CD4-positive, alpha-beta T cell treated with Interleukin-6 for 4 hours (primary cell): Measurements from ENCODE around the gene TUBB3.
"Not testable (repeated sequence)": the region's sequence is repeated elsewhere in the genome, so short reads cannot be mapped to it uniquely, and the experiment has no call there.

Experiments
- DNase-seq: peaks from one replicate; pipeline ENCODE4 v3.0.0-alpha.2; 2020; ENCODE audit warnings: mixed read lengths

The TUBB3 gene

GRCh38 chr16:89944773-89945172 lies 21.6 kb downstream of the TUBB3 start:
- no peak for DNase-seq

- no peak for DNase-seq
These were observed 22.5 kb downstream of the TUBB3 start for GRCh38 chr16:89945654-89946053.

DNA sequence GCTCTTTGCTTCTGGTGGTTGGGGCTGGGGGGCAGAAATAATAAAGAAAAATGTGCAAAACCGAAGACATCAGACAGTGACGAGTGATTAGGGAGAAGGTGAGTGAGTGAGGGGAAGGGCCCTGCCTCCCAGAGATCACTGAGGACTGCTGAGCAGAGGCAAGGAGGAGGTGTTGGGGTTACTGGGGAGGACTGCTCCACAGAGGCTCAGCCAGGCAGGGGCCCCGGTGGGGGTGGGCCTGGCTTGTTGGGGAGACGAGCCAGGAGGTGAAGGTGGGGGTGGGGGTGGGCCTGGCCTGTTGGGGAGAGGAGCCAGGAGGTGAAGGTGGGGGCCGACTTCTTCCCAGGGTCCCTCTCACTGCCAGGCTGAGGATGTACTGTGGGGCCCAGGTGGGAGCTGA lies 23.4 kb downstream of the TUBB3 start:
- no peak for DNase-seq

GRCh38 chr16:89949121-89949742 lies 26.1 kb downstream of the TUBB3 start:
- DNase-seq: no peak

- no peak for DNase-seq
These were observed 26.6 kb downstream of the TUBB3 start for GRCh38 chr16:89949756-89950155.

- DNase-seq: no peak
These were observed 28.4 kb downstream of the TUBB3 start for GRCh38 chr16:89951509-89951908.

DNA sequence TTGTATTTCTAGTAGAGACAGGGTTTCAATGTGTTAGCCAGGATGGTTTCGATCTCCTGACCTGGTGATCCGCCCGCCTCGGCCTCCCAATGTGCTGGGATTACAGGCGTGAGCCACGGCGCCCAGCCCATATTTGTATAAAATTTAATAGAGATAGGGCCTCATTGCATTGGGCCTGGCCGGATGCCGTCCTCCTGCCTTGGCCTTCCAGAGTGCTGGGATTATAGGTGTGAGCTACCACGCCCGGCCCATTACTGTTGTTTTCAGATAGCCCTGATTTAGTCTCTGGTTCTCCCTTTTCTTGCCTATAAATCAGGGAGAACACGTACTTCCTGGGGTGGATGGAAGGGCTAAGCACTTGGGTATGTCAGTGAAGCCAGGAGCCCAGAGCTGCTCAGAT lies 28.9 kb downstream of the TUBB3 start:
- no peak for DNase-seq

- no peak for DNase-seq
These were observed 29.4 kb downstream of the TUBB3 start for GRCh38 chr16:89952551-89952950.

DNA sequence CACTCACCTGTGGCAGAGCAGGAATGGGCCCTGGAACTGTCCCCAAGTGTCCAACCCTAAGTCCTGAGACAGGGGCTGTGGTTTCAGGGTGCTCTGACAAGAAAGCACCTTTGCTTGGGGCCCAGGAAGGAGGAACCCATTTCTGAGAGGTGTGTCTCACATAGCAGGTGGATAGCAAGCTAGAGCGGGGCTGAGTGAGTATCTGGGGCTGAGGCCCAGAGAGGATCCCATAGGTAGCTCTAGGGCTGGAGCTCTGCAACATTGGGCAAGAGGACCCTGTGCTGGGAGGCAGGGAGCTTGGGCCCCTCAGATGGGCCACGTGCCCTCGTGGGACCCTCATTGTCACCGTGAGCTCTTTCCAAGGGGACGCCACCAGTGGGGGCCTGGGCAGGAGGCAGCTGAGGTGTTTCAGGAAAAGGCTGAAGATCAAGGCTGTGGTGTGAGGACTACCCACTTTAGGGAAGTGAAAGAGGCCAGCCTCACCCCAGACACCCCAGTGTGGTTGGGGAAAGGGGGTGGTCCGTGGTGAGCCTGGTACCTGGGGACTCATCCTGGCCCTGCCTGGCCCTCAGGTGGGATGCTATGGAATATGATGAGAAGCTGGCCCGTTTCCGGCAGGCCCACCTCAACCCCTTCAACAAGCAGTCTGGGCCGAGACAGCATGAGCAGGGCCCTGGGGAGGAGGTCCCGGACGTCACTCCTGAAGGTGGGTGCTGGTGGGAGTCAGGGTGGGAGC lies 30.7 kb downstream of the TUBB3 start:
- no peak for DNase-seq

DNA sequence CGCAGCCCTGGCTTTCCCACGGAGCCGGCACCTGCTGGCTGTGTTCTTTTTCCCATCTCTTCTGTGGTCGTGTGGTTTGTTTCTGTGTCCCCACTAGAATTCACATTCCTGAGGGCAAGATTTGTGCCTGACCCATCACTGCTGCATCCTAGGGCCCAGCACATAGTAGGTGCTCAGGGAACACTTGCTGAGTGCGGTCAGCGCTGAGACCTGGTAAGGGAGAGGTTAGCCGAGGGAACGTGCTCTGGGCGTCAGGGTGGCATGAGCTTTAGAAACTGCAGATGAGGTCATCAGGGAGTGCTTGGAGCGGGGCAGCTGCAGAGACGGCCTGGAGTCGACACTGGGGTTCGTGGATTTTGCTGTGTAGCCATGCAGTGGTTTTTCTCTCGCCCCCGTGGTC lies 31.3 kb downstream of the TUBB3 start:
- DNase-seq: no peak

DNA sequence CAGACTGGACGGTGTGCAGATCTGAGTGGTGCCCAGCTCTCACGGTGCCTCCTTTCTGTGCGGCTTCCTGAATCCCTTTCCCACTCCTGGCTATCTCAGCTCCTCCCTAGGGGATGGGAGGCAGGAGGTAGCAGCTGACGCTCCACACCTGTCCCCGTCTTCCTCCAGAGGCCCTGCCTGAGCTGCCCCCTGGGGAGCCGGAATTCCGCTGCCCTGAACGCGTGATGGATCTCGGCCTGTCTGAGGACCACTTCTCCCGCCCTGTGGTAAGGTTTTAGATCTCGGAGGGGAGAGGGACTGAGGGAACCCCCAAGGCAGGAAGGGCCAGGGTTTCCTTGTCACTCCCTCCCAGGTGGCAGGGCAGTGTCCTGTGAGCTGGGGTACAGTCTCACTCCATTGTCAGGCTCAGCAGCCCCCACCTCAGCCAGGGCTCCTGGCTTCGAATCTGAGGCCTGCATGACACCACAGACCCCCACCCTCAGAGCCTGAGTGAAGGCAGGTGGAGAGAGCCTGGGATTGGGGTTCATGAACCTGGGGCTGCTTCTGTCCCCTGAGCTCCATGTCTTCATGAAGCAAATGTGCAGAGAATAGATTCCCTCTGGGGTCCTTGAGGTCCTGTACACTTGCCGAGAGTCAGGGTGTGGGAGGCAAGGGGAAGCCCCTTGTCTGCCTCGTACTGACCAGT lies 32.0 kb downstream of the TUBB3 start:
- no peak for DNase-seq

DNA sequence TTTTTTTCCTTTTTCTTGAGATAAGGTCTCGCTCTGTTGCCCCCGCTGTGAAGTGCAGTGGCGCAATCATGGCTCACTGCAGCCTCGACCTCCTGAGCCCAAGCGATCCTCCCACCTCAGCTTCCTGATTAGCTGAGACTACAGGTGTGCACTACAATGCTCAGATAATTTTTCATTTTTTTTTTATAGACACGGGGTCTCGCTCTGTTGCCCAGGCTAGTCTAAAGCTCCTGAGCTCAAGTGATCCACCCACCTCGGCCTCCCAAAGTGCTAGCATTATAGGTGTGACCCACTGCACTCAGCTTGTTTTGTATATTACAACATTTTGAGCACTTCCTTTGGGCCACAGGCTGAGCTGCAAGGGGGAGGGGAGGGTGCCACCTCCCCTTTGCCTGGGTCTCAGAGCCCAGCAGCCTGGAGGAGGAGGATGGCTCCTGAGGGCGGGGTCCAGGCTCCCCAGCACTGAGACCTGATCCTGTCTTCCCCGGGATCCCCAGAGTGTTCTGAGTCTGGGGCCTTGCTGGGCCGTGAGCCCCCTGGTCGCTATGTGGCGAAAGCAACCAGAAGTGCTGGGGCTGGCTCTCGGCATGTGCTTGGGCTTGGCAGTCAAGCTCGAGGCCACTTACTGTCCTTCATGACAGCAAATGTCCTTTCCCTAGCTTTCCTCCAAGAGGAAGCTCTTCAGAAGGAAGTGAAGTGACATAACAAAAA lies 33.5 kb downstream of the TUBB3 start:
- DNase-seq: no peak

DNA sequence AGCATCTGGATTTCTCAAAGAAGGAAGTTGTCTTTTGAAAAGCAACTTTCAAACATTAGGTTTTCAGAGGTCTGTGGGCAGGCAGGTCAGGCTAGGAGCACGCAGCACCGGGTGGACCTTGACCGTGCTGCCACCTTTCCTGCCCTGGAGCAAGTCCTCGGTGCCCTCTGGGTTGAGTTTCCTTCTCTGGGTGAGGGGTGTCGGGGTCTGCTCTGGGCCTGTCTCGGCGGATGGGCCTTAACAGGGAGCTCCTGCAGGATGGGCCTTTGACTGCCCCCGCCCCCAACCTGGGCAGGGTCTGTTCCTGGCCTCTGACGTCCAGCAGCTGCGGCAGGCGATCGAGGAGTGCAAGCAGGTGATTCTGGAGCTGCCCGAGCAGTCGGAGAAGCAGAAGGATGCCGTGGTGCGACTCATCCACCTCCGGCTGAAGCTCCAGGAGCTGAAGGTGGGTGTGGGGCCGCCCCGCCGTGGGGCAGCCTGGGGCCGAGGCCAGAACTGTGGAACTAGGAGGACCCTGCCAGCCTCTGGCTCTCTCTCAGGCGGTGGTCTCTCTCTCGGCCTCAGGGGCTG lies 34.2 kb downstream of the TUBB3 start:
- no peak for DNase-seq

GRCh38 chr16:89958068-89958467 lies 34.9 kb downstream of the TUBB3 start:
- DNase-seq: no peak

GRCh38 chr16:89958596-89958995 lies 35.5 kb downstream of the TUBB3 start:
- no peak for DNase-seq

DNA sequence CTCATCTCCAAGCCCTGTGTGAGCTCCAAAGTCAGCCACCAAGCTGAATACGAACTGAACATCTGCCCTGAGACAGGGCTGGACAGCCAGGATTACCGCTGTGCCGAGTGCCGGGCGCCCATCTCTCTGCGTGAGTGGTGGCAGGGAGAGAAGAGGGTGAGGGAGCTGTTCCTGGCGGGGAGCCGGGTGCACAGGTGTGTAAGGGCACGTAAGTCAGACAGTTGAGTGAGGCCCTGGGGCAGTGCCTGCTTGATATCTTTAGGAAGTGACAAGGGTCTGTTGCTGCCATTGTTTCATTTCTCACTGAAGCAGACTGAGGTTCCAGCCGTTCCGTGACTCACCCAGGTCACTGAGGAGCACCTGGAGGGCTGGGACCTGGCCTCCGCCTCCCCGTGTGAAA lies 37.8 kb downstream of the TUBB3 start:
- no peak for DNase-seq

DNA sequence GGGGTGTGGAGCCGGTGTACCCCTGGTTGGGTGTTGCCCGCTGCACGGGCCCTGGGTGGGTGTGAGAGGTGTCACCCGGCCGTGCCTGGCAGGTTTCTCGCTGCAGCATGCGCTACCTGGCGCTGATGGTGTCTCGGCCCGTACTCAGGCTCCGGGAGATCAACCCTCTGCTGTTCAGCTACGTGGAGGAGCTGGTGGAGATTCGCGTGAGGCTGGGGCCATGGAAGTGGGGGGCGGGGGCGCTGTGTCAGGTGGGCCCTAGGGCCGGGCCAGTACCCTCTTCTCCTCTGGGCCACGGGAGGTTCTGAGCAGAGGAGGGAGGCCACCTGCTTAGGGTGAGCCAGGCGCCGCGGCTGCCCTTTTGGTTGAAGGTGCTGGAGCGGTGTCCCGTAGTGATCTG lies 38.8 kb downstream of the TUBB3 start:
- DNase-seq: no peak

DNA sequence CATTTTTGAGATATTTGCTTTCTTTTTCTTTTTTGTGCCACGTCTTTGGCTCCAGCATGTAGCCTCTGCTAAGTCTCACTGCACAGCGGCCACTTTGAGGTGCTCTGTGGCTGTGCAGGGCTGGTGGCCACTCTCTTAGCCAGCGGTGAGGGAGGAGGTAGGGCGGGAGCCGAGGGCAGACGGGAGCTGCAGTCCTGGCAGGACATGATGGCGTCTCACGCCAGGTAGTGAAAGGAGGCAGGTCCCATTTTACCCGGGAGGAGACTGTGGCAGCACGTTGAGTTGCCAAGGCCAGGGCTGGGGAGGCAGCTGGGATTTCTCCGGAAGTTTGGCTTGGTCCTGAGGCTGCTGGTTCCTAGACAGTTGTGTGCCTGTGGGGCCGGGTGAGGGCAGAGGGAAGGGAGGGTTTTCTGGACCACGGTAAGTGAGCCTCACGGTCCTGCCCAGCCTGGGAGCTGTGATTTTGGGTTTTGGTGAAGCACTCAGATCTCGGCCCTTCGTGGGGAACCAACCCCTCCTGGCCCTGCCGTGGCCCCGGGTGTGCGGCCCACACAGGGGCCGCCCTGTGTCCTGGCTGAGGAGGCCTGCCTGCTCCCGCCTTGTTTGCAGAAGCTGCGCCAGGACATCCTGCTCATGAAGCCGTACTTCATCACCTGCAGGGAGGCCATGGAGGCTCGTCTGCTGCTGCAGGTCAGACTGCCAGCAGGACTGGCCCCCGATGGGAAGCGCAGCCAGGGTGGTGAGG lies 39.8 kb downstream of the TUBB3 start:
- DNase-seq: no peak

- DNase-seq: no peak
These were observed 41.1 kb downstream of the TUBB3 start for GRCh38 chr16:89964201-89964600.

GRCh38 chr16:89965447-89966225 lies 42.5 kb downstream of the TUBB3 start:
- no peak for DNase-seq

DNA sequence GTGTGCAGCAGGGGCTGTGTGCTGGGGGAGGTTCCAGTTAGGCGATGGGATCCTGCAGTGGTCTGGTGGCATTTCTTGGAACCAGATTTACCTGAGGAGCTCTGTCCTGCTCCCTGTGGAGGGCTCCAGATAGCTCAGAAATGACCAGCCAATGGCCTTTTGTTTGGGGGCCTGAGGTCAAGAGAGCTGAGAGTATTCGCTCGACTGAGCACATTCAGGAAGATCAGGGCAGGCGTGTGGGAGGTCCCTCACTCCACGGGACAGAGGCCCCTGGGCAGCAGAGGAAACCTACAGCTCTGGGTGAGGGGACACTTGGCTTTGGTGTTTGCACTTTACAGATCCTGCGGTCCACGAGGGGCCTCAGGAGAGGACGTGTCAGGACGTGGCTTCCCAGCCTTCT lies 43.6 kb downstream of the TUBB3 start:
- DNase-seq: no peak

DNA sequence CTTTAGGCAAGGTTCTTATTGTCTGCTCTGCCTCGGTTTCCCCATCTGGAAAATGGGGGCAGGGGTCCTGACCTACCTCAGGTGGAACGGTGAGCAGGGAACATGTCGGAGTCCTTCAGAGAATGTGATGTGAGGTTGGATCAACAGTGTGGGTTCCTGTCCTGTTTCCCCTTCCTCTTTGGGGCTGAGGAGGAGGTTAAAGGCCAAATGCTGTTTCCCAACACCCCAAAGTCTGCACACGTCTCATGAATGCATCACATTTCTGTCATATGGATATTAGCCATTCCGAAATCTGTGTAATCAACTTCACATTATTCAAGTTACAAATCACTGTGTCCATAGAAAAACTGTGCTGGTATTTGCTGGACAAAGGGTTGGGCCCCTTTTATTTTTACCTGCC lies 44.3 kb downstream of the TUBB3 start:
- not testable (repeated sequence) for DNase-seq
